Thyroid gland (tissue), 4 donors: ENCODE results near the gene DUOXA1.

Experiments
- CTCF ChIP-seq, 6 experiments: fragments of 200-600 bp in 3 of 6; fragments of 450-650 bp in 3 of 6; sonication (generic) in 3 of 6; IDR thresholded peaks; one replicate each; pipeline ENCODE4 v1.5.1; 2016 to 2019; ENCODE audit warnings: antibody characterized with exemption in 6 of 6, mild to moderate bottlenecking in 2 of 6, inconsistent platforms in 1 of 6, moderate library complexity in 1 of 6
- POLR2A ChIP-seq, 2 donors: fragments of 450-650 bp; IDR thresholded peaks; one replicate each; pipeline ENCODE4 v1.6.1; 2017; ENCODE audit warnings: antibody characterized with exemption in 2 of 2, mild to moderate bottlenecking in 2 of 2, moderate library complexity in 1 of 2

- TF ChIP-seq CTCF (IDR thresholded peaks at IDR 0.05) (no peak), POLR2A (IDR thresholded peaks at IDR 0.05) (no peak)
Observed at GRCh38 chr15:45121706-45122417, 7.8 kb downstream of the DUOXA1 start.
